ENCODE measurements around the gene CELF3.

GRCh38 chr1:151720974-151721787 lies 4.6 kb upstream of the CELF3 start, which contains the start of gene RIIAD1:
- TF ChIP-seq CTCF (IDR thresholded peaks at IDR 0.05) (no peak), POLR2AphosphoS5 (IDR thresholded peaks at IDR 0.05) (no peak), EP300 (IDR thresholded peaks at IDR 0.05) (no peak)

All from suprapubic skin (tissue), 4 donors.